NK-92 (cell line): ENCODE data around the gene GNB2.

ENCODE experiments used
- DNase-seq: peaks from one replicate; lab custom pipeline; 2025; ENCODE audit not compliant: unreplicated experiment; lab: John Stamatoyannopoulos, UW

Gene GNB2

DNA sequence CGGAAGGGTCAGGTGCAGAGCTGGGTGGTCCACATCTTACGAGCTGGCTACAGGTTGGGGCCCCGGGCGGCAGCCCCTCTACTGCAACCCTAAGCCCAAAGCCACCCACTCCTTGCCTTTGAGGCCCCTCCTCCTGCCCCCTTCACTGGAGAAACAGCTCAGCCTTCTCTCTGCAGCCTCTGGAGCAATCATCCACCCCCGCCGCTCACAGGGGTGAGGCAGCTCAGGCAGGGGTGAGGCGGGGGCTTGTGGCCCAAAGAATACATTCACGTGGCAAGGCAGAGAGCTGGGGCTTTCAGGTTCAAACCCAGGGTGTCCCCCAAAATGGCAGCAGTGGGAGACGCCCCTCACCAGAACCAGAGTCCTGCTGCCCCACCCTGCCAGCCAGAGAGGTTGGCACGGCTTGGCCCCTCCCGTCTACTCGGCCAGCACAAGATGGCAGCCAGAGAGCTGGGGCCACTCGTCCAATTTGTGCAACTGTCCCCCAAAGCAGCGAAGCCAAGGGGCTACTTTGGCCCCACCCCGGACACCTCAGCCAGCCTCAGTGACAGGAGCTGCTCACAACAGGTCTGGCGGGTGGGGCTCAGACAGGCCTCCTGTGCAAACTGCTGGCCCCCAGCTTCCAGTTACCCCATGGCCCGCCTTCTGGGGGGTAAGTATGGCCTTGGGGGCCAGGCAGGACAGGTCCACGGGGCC lies 7.2 kb downstream of the GNB2 start:
- no peak for DNase-seq

DNA sequence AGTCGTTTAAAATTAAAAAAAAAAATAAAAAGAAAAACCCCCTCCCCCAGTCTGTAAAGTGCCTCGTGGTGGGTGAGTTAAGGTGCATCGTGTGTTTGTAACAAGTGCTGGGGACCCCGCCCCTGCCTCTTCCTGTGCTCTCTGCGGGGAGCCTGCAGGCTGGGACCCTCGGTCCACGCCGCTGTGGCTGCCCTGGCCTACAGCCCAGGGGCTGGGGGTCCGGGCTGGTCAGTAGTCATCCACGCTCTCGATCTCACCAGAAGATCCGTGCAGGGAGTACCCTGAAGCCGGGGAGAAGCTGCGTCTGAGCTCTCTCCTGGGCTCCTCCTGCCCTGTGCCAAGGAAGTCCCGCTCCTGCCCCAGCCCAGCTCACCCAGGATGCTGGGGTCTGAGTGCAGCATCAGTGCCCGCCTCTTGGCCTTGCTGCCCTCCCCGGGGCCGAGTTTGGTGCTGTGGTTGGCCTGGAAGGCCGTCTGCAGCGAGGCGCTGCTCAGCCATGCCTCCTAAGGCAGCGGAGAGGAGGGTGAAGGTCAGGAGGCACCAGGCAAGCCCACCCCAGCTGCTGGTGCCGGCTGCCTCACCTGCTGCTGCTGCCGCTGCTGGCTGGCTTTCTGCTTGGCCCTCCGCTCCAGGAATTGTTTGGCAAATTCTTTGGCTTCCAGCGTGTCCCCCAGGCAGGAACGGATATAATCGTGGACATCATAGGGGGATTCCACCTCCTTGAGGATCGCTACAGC lies 8.1 kb downstream of the GNB2 start:
- no peak for DNase-seq

DNA sequence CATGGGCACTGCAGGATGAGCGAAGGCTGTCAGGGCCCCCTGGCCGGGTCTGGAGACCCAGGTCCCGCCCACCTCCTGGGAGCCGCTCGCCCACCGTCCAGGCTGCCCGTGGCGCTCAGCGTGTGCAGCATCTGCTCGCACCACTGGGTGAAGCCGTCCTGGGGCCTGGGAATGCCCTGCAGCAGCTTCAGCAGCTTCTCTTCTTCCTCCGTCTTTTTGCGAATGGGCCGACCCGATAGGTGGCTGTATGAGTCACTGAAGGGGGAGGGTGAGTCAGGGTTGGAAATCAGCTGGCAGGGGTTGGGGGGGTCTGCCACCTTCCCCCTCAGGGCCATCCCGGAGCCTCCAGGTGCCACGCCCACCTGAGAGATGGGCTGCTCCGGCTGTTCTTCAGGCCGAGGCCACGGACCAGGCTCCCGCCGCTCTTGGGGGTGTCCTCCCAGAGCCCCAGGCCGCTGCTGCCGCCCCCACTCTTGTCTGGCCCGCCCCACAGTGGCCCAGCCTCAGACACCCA lies 8.7 kb downstream of the GNB2 start:
- no peak for DNase-seq

DNA sequence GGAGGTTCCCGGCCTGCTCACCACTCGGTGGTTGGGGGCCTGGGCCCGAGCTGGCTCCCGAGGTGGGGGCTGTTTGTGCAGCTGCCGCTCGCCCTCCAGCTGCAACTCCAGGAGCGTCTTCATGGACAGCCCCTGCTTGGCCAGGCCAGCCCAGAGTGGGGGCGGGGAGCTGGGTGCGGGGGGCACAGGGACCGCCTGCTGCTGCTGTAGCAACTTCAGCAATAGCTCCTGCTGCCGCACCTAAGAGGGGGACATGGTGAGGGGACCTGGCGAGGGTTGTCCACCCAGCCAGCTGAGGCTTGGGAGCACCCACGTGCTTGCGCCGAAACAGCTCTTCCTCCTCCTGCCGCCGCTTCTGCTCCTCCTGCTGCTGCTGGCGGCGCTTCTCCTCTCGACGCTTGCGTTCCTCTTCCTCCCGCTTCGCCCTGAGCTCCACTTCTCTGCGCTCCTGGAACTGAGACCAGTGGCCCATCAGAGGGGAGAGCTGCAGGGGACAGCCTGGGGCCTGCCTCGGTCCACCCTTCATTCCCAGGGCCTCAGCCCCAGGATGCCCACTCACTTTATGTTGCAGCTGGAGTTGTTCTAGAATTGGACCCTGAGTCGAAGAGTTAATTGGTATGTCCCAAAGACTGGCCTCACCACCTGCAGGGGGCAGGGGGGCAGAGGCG lies 9.6 kb downstream of the GNB2 start:
- no peak for DNase-seq

DNA sequence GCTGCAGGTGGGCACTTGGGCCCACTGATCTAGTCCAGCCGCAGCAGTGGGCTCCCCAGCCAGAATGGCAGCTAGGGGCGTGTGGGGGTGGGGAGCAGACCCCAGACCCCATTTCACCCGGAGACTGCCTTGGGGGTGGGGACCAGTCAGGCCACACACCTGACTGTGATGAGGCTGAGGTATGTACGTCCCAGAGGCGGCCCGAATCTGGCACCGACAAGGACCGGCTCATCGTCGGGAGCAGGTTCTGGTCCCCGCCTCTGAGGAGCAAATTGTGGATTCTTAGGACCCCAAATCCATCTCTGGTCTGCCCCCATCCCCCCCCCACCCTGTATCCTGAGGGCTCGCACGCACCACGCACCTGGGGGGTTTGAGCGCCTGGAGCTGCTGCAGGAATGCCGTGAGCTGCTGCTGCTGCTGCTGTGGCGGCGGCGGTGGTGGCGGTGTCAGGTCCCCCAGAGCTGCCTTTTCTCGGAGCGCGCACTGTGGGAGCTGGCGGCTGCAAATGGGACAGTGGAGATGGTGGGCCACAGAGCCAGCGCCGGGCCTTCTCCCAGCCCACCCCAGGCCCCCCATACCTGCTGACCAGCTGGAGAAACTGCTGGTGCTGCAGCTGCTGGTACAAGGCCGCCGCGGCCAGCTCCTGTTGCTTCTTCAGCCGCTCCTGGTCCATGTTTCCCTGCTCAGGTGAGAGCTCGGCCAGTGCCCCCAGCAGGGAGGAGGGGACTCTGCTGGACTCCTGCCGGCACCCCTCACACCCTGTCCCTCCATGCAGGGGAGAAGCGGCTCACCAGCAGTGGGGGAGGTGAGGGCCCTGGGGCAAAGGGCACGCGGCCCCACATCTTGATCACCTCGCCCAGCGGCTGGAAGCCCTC lies 10.4 kb downstream of the GNB2 start:
- no peak for DNase-seq

DNA sequence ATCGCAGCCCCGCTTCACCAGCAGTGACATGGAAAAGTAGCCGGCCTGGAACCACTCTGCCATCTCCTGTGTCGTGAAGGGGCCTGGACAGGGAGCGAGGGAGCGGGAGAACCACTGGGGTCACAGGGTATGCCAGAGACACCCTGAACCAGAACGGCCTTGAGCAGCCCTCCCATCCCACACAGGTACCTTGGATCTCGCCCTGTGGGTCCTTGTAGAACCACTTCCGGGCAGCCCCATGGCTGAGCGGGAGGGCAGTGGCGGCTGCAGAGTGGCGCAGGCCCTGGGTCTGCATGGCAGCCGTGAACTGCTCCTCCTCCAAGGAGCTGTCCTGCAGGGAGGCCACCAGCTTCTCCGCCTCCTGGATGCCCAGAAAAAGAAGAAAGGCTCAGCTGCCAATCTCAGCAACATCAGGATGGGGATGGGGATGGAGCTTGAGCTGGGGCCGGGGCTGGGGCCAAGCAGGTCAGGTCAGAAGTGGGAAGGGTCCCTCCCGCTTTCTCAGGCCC lies 11.0 kb downstream of the GNB2 start:
- DNase-seq, result no peak

DNA sequence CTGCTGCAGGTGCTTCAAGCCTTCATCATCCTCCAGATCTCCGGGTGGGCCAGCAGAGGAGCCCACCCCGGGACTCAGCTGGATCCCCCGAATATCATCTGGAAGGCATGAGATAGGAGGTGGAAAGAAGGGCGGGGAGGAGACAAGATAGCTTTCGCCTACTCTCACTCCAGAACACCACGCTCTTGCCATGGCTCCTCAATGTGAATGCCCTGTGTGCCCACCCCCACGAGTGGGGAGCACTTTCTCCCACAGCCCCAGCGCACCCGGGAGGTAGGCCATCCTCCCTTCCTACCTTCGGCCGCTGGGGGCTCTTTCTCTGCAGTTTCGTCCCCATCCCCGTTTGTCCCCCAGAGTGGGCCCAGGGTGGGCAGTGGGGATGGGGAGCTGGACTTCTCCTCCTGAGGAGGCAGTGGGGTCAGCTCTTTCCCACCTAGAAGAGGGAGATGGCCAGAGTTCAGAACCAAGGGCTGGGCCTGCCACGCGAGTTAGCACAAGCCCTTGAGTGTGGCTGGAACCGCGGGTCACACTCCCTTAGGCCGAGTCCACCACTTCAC lies 11.6 kb downstream of the GNB2 start:
- DNase-seq, result no peak

DNA sequence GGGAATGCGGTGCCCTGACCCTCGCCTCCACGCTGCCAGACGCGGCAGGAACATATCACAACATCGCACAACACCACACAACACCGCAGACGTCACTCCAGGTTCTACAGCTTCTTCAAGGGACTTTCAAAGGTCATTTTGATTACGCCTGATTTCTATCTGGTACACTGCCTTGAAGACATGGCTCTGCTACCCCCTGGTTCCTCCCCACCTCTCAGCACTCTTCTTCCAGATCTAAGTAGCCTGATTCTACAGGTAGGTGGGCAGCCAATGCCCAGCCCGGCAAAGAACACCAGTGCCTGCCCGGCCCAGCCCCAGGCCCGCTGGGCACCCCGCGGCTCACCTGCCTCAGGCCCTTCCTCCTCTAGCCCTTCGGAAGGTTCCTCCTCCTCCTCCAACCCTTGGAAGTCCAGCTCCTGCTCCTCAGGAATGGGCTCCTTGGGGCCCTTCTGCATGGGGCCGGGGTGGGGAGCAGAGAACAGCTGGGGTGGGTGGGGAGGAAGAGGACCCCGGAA lies 12.1 kb downstream of the GNB2 start:
- no peak for DNase-seq

DNA sequence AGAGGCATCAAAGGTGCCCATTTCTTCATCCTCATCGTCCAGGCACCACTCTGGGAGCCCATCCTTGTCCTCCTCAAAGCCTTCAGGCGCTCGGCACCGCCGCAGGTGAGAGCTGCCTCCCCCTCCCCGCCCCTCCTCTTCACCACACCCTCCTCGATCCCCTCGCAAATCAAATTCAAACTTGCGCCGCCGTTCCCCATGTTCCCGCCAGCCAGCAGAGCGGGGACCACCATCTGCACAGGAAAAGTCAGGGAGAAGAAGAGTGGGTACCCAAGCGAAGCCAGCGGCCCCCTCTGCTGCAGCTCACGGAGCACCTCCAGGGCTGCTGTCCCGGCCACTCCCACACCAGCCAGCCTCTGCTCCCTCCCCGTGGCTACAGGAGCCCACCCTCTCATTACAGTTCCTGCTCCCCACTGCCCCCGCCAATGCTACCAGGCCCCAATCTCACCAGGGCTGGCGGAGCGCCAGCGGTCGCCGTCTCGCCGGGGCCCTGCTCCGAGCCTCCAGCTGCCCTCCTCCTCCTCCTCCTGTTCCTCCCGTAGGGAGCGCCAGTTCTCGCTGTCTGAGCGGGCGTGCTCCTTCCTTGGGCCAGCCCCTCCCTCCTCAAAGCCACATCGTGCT lies 12.8 kb downstream of the GNB2 start:
- DNase-seq, result no peak

DNA sequence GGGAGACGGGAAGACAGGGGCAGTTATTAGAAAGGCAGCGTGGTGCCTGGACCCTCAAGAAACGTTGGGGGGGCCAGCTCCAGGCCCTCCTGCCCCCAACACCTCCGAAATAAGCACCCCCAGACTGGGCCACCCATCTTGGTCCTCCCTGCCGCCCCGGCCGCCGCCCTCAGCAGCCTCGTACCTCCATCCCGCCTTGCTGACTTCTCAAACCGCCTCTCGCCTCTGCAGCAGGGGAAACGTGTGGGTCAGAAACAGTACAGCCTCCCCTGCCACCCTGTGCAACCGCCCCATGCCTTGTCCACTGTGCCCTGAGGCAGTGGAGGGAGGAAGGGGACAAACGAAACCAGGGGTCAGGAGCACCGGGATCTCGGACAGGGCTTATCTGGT lies 13.3 kb downstream of the GNB2 start:
- no peak for DNase-seq

DNA sequence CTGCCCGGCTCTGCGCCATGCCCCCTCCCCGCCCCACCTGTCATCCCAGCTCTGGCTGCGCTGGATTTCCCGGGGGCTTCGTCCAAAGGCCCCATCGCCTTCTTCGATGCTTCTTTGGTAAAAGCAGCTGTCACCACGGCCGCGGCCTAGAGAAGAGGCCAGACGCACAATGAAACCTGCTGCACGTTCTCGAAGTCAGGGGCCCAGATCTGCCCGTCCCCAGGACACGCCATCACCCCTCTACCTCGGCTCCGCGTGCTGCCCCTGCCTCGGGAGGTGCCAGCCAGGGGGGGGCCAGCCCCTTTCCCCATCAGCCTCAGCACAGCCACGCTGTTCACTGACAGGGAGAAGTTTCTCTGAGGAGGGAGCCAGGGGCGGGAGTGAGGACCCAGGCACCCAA lies 13.7 kb downstream of the GNB2 start:
- DNase-seq, result no peak

DNA sequence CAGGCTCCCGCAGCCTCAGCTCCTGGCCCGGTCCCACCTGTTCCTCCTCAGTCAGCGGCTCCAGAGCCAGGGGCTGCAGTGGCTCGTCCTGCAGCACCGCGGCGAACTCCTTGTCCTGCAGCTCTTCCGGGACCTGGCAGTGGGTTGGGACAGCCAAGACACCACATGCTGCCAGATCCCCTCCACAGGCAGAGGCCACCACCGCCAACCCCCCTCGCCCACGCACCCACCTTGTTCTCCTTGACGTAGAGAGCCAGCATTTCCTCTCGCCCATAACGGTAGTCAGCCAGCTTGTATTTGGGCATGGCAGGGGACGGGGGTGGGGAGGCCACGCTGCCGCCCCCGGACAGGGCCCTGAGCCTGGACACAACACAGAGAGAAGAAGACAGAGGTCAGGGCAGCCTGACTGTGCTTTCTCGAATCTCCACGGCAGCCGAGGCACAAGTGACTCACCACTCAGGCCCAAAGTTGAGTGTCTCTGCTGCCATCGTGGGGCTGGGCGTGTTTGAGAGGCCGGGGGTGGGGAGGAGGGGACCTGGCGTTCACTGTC lies 14.3 kb downstream of the GNB2 start:
- no peak for DNase-seq

DNA sequence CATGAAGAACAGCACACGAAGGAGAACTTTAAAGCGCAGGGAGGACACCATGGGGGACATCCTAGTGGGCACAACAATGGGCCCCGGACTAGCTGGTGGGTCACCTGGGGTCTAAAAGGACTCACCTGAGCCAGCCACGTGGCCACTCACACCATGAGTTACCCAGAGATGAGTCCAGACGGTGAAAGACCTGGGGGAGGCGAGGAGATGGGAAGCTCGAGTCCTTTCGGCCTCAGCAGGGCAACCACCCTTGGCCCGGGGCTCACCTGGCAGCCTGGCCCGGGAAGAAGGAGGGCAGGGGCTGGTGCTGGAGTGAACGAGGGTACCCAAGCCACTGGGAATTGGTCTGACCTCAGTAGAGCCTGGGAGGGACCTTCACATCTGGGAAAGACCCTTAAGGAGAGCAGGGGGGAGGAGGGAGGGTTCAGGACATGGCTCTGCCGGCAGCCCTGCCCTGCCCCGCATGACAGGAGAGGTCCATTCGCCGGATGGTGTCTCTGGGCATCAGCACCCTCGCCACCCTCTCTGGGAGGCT lies 14.9 kb downstream of the GNB2 start:
- DNase-seq, result no peak

DNA sequence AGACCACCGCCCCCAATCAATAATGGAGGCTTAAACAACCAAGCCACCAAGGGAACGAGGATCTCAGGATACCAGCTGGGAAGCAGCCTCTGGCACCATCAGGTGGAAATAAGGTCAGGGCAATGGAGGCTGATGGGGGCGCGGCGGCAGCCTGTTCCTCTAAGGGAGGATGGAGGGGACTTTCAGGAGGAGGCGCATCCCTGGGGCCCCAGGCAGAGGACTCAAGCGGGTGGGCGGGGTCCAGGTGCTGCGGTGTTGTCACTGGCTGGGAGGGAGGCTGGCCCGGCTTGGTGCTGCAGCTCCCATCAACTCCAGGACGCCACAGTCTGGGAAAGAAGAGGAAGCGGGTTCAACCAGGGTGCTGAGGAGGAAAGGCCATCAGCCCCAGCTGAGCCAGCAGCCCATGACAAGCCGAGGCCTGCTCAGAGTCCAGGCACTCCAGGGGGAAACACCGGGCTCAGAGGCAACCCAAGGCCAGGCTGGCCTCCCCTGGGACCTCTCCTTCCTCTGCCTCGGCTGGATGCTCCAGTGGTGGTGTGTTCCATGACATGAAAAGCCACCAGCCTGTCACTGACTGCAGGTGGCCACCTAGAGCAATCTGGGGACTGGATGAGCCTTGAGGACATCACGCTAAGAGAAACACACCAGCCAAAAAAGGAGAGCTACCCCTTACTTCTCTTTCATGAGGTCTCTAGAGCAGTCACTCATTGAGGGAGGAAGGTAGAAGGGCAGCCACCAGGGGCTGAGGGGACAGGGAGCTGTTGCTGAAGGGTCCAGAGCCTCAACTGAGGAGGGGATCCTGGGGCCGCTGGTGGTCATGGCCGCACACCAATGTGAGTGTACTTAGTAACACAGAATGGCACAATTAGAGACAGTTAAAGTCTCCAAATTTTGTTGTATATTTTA lies 15.9 kb downstream of the GNB2 start:
- no peak for DNase-seq

DNA sequence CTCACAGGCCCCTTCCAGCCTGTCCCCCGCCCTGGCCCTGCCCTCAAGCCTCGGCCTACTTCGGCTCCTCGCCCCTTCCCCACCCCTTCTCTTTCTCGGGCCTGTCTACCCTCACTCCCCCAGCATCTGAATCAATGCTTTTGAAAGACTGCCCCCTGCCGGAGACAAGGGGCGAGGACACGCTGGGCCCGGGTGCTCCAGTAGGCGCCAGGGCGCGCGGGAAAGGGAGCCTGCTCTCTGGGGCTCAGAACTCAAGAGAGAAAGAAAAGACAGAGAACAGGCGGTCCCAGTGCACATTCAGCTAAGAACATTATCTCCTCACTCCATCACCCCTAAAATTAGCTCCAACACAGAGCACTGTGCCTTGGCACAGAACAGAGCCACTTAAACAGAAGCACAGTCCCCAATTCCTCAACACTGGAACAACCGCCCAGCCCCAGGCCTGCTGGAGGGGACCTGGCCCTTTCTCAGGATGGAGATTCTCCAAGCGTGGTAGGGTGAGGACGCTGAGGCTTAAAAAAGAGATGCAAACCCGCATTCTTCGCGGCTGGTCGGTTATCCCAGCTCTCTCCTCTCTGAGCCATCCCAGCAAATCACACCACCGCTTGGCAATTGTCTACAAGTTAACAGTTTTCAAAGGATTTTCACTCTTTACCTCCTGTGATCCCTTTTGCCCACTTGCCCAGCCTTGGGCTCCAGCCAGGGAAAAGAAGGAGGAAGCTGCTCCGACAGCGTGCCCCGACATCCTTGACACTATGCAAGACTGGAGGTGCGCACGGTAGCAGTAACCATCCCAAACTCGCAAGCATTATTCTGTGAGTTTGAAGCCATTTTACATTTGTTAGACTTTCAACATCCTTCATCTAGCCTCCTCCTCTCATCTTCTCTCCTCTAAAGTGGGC lies 18.4 kb downstream of the GNB2 start:
- no peak for DNase-seq

DNA sequence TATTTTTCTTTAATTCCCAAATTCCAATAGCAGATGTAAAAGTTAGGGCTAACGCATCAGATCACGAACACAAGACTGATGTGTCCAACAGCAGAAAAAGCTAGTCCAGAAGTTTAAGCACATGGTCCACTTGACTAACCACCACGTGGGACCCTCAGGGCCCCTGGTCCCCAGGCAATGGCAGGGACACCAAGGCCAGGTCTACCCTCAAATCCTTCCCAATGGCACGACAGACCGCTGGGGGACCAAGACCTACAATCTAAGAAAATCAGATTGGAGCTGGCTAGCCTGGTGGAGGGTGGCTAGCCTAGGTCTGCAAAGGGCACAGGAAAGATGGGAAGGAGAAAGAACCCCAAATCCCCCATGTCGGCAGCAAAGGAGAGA lies 19.0 kb downstream of the GNB2 start:
- no peak for DNase-seq

DNA sequence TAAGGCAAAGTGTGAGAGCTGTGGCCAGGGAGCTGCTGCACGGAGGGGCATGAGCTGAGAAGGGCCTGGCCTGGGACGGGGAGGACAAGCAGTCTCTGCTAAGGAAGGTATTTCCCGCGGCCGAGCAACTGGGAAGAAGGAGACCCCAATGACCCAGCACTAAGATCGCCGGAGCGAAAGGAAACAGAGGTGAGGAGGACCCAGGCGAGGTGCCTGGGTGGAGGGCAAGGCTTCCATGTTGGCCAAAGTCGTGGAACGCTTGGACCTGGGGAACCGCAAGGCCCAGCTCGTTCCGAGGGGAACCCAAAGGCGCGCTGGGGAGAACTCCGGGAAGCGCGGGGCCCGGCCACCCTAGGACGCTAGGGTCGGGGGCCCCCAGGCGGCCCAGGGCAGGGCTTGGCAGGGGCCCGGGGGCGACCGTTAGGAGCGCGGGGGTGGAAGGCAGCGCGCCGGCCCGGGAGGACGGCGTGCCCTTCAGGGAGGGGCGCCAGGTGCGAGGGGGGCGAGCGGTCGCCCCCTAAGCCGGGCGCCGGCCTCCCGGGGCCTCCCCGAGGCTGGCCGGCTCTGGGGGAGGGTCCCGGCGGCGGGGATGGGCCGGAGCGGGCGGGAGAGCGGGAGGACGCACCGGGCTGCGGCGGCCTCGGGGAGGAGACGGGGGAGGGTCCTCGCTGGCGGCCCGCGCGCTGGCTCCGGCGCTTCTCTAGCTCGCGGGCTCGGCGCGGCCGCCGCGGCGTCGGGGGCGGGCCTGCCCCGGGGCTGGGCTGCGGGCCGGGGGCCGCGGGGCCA lies 20.0 kb downstream of the GNB2 start:
- no peak for DNase-seq
